GM12873 (cell line): Measurements from ENCODE around the gene ELAVL4.

Experiments used
- CTCF ChIP-seq: IDR thresholded peaks from 2 replicates; pipeline ENCODE4 v1.5.1; 2012; ENCODE audit warnings: low read depth, mild to moderate bottlenecking, moderate library complexity, low read length, control low read depth; ENCODE audit not compliant: insufficient read depth; ENCODE audit errors: missing control alignments

ELAVL4 gene

GRCh38 chr1:50228871-50229384, 120.2 kb downstream of the ELAVL4 start:
- TF ChIP-seq CTCF, result no peak

DNA sequence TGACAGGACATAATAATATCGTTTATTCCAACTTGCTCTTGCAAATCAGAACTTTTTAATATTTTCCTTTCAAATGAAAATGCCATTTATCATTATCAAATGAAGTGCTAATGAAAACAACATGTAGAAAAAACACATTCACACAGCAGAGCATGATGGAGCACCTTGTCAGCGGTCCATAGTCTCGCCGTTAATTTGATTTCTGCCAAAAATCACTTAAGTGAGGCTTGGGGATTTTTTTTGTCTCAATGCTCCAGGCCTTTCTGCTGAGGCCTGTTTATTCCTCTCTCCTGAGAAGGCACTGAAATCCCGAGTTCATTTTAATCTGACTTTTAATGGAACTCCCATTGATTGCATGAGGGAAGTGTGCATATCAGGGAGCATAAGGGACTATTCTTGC, 122.5 kb downstream of the ELAVL4 start:
- no peak for TF ChIP-seq CTCF

DNA sequence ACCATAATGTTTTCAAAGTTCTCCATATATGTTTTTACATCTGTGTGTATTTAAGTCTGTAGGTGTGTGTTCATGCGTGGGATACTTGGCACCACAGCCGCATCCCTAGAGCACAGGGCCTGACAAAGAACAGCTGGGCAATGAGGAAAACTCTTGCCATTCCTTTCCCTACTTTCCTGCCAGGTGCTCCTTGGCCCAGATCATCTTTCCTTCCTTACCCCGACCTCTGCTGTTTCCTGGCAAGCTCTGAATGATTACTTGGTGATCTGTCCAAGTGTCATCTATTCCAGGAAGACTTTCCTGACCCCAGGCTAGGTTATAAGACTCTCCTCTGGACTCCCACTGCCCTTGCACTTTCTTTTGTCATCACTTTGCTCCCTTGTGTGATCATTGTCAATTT, 123.6 kb downstream of the ELAVL4 start:
- no peak for TF ChIP-seq CTCF

DNA sequence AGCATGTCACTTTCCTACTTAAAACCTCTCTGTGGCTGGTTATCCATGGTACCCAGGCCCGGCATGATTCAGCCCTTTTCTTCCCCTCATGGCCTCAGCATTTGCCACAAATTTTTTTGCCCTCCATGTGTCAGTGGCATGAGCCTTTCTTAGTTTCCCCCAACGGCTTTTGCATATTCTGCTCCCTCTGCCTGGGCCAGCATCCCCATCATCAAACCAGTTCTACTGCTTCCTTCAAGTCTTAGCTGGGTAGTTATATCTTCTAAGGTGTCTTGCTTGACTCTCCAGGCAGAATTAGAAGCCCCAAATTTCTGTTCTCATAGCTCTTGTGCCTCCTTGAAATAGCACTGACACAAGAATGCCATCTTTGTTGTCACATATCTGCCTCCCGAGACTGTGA, 127.9 kb downstream of the ELAVL4 start:
- TF ChIP-seq CTCF, result no peak

GRCh38 chr1:50237056-50237455, 128.3 kb downstream of the ELAVL4 start:
- TF ChIP-seq CTCF, result no peak

GRCh38 chr1:50243939-50244338, 135.2 kb downstream of the ELAVL4 start:
- TF ChIP-seq CTCF, result no peak

DNA sequence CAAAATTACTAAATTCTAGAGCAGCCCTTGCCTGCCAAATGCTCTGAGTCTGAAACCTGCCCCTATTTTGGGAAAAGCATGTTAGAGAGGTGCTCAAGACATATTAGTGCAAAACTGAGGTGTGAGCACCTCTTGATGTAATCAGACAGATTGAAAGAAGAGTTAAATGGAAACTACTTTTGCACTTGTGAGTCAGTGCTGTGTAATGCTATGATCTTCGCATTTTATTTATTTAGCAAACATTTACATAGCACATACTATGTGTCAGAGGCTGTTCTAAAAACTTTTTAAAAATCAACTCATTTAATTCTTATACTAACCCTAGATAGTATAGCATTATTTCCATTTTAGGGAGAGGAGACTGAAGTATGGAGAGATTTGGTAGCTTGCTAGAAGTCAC, 138.1 kb downstream of the ELAVL4 start:
- no peak for TF ChIP-seq CTCF
